ENCODE measurements around the gene PRKCZ.

Gene PRKCZ

GRCh38 chr1:2232916-2233438 lies 182.8 kb downstream of the PRKCZ start:
- no peak for DNase-seq

- no peak for DNase-seq
Measured at GRCh38 chr1:2233468-2233867, 183.3 kb downstream of the PRKCZ start.

GRCh38 chr1:2233997-2234761 lies 184.0 kb downstream of the PRKCZ start:
- no peak for DNase-seq

GRCh38 chr1:2234762-2235113 lies 184.5 kb downstream of the PRKCZ start:
- DNase-seq, result no peak

Data from NCI-H1436 (cell line).